ENCODE results near the gene GGACT. TPM values are rescaled to one million over a fixed set of nuclear protein-coding genes. Genes with fewer than 3 reads are reported as not detected.

Gene GGACT
- total RNA-seq, 1 experiment from 2014 or later, result 3.8 TPM

- intact Hi-C loops (cut with micrococcal nuclease; ENCODE audit: unreplicated experiment), result no loop called here
- ChIA-PET CTCF (no interaction called here), POLR2A (ENCODE audit: low non-redundant PET) (no interaction called here)
- H3K27ac ChIP-seq (ENCODE audit: low read depth, low read length, poor library complexity, severe bottlenecking), result peak overlapping the region; percentile 93
- no TSS peak for BruUV-seq (replicated peaks)
- no peak overlapping the region for H3K4me3 ChIP-seq (ENCODE audit: low read depth, low read length, poor library complexity, severe bottlenecking)
- no peak for TF ChIP-seq CTCF (conservative IDR thresholded peaks at IDR 0.05; ENCODE audit: low read depth, low read length)
- no peak for TF ChIP-seq EZH2 (IDR thresholded peaks at IDR 0.05; ENCODE audit: borderline replicate concordance, low read depth, low read length, poor library complexity, severe bottlenecking)
- no peaks in the 10 kb centered on the region for H3K27me3 ChIP-seq (replicated peaks; ENCODE audit: insufficient read depth, low read depth, low read length, poor library complexity)
- DNase-seq (ENCODE audit: low spot score), result no peak
- peaks cover 8% of the 10 kb centered on the region for H3K36me3 ChIP-seq (ENCODE audit: insufficient read depth, low read length, poor library complexity, severe bottlenecking)
- H3K9me3 ChIP-seq (ENCODE audit: low read depth, low read length, poor library complexity, severe bottlenecking), result no peaks in the 10 kb centered on the region
- peaks cover 63% of the 10 kb centered on the region for H3K4me1 ChIP-seq (ENCODE audit: insufficient read depth, low read length, poor library complexity, severe bottlenecking)
Observed at GRCh38 chr13:100522618-100523309, 65.8 kb downstream of the GGACT start.

GRCh38 chr13:100521851-100522617 lies 66.6 kb downstream of the GGACT start:
- peaks cover 70% of the 10 kb centered on the region for H3K4me1 ChIP-seq (ENCODE audit: insufficient read depth, low read length, poor library complexity, severe bottlenecking)
- CTCF ChIA-PET, result interaction anchor here (0.6 kb wide), 1 partner anchor 282 kb away, joined by 4 read pairs; no protein-coding TSS in a partner anchor
- no TSS peak for BruUV-seq (replicated peaks)
- intact Hi-C loops (cut with micrococcal nuclease; ENCODE audit: unreplicated experiment), result no loop called here
- H3K36me3 ChIP-seq (ENCODE audit: insufficient read depth, low read length, poor library complexity, severe bottlenecking), result peaks cover under 1% of the 10 kb centered on the region
- no peaks in the 10 kb centered on the region for H3K9me3 ChIP-seq (ENCODE audit: low read depth, low read length, poor library complexity, severe bottlenecking)
- H3K27me3 ChIP-seq (replicated peaks; ENCODE audit: insufficient read depth, low read depth, low read length, poor library complexity), result no peaks in the 10 kb centered on the region
- no peak for TF ChIP-seq EZH2 (IDR thresholded peaks at IDR 0.05; ENCODE audit: borderline replicate concordance, low read depth, low read length, poor library complexity, severe bottlenecking)
- TF ChIP-seq CTCF (conservative IDR thresholded peaks at IDR 0.05; ENCODE audit: low read depth, low read length), result no peak
- peak overlapping the region; percentile 30 for H3K4me3 ChIP-seq (ENCODE audit: low read depth, low read length, poor library complexity, severe bottlenecking)
- peak; percentile 89 for DNase-seq (ENCODE audit: low spot score)
- POLR2A ChIA-PET (ENCODE audit: low non-redundant PET), result interaction anchor here (0.8 kb wide), 1 partner anchor 541 kb away, joined by 3 read pairs; the partner anchor contains the start of gene ZIC2
- H3K27ac ChIP-seq (ENCODE audit: low read depth, low read length, poor library complexity, severe bottlenecking), result peak overlapping the region; percentile 93

DNA sequence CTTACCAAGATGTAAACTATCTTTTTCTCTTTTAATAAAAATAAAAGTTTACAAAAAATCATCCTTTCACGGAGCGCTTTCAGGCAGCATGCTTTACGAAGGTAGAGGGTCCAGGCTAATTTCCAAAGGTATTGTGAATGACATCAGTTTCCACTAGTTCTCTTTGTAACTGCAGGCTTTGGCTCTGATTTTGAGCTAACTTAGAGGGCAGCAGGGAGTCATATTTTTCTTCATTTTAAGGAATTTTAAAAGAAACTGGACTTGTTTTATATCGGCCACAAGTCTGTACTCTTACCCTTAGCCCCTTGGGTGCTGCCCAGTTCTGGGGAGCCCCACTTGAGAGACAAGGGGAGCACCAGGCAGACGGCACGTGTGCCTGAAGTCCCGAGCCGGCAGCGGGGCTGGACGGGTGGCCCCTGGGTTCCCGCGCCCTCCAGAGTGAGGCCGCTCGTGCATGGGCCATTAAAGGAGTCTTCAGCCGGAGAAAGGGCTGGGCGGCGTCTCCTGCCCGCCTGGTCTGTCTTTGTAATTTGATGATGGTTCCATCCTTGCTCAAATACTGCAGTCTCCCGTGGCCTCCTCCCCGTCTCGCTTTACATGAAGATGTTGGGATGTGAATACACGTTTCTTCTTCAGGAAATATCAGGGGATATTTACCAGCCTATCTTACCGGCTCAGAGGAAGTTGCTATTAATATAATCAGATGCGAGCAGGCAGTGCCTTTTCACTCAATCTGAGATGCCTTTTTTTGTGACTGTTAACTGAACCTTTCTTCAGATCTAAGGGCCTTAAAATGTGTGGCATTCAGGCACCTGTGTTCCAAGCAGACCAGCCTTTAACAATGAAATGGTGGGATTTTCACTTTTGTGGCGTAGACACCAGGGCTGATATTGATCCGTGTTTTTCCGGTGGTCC lies 67.4 kb downstream of the GGACT start:
- ChIA-PET CTCF (interaction anchor here (0.6 to 0.7 kb wide), 4 partner anchors 223 to 541 kb away, joined by 3 to 4 read pairs (median 4); no protein-coding TSS in a partner anchor), POLR2A (ENCODE audit: low non-redundant PET) (interaction anchor here (0.8 kb wide), 1 partner anchor 540 kb away, joined by 3 read pairs; the partner anchor contains the start of gene ZIC2)
- BruUV-seq (replicated peaks), result TSS peak; percentile 81
- TF ChIP-seq CTCF (conservative IDR thresholded peaks at IDR 0.05; ENCODE audit: low read depth, low read length) (no peak), EZH2 (IDR thresholded peaks at IDR 0.05; ENCODE audit: borderline replicate concordance, low read depth, low read length, poor library complexity, severe bottlenecking) (no peak)
- Histone ChIP-seq H3K4me3 (ENCODE audit: low read depth, low read length, poor library complexity, severe bottlenecking) (peak overlapping the region; percentile 30), H3K4me1 (ENCODE audit: insufficient read depth, low read length, poor library complexity, severe bottlenecking) (peaks cover 78% of the 10 kb centered on the region), H3K36me3 (ENCODE audit: insufficient read depth, low read length, poor library complexity, severe bottlenecking) (no peaks in the 10 kb centered on the region), H3K9me3 (ENCODE audit: low read depth, low read length, poor library complexity, severe bottlenecking) (no peaks in the 10 kb centered on the region), H3K27ac (ENCODE audit: low read depth, low read length, poor library complexity, severe bottlenecking) (peak overlapping the region; percentile 93), H3K27me3 (replicated peaks; ENCODE audit: insufficient read depth, low read depth, low read length, poor library complexity) (no peaks in the 10 kb centered on the region)
- DNase-seq (ENCODE audit: low spot score), result peak; percentile 66
- intact Hi-C loops (cut with micrococcal nuclease; ENCODE audit: unreplicated experiment), result no loop called here

Measured in A673 (cell line).